K562 (cell line): ENCODE data around the gene KATNAL1. TPM values are rescaled to one million over a fixed set of nuclear protein-coding genes. Genes with fewer than 3 reads are reported as not detected.

Experiments
- E2F1 ChIP-seq: sonication (generic); formaldehyde crosslinking; IDR thresholded peaks from 2 replicates; pipeline ENCODE4 v1.8.1; 2023; ENCODE audit warnings: mild to moderate bottlenecking, missing genetic modification reagents, moderate library complexity
- NFRKB ChIP-seq: fragments of 450-650 bp; IDR thresholded peaks from 2 replicates; pipeline ENCODE4 v1.6.1; 2016; ENCODE audit warnings: low read depth
- PHB ChIP-seq: fragments of 250-450 bp; sonication (Bioruptor Pico); IDR thresholded peaks from 2 replicates; pipeline ENCODE4 v1.5.0; 2021
- SETDB1 ChIP-seq: IDR thresholded peaks from one replicate; pipeline ENCODE4 v1.6.1; 2012; ENCODE audit warnings: low read length, control low read depth, inconsistent platforms
- ZNF696 ChIP-seq: fragments of 250-450 bp; sonication (Bioruptor Pico); conservative IDR thresholded peaks from 2 replicates; pipeline ENCODE4 v1.4.0; 2020; ENCODE audit warnings: mild to moderate bottlenecking, moderate library complexity
- polyA plus RNA-seq, 8 experiments: library from polyadenylated mRNA; depleted of rRNA in 4 of 8; stranded (reverse) in 5 of 8; unstranded in 3 of 8; fragments of >200 nt; fragmentation: Nextera tagmentation in 2 of 8; fragmentation: Illumina TruSeq in 1 of 8; extraction: Ambion mirVana in 2 of 8; extraction: Trizol in 1 of 8; gene quantifications; 2 replicates each; pipeline versions ENCODE4 v1.2.1 to v1.2.3, GENCODE V29; 2011 to 2014; ENCODE audit warnings: inconsistent platforms in 1 of 8, missing spikeins in 1 of 8
- total RNA-seq, 7 experiments: library from RNA; depleted of rRNA in 6 of 7; stranded (reverse); fragments of >200 nt in 6 of 7; fragmentation: Illumina TruSeq in 2 of 7; extraction: Trizol in 2 of 7; gene quantifications; 2 replicates each; pipeline versions ENCODE4 v1.2.1 to v1.2.3, GENCODE V29; 2011 to 2021; ENCODE audit warnings: low replicate concordance in 1 of 7
- TF ChIP-seq, protein P1 (sequence below): fragments of 450-650 bp; IDR thresholded peaks from 2 replicates; pipeline ENCODE4 v1.6.1; 2018; ENCODE audit not compliant: partially characterized antibody

The KATNAL1 gene
- total and polyA plus RNA-seq, 9 of the 15 experiments (the other 6 are each of a cell fraction or from before 2014, with no cell fraction given) = 2.5 to 8.2 (median 5.5) TPM

- TF ChIP-seq E2F1 (CRISPR knock-in tag) (no peak), ZNF696 (no peak), SETDB1 (no peak), PHB (CRISPR knock-in tag) (no peak), NFRKB (no peak)
- TF ChIP-seq, protein P1, sequence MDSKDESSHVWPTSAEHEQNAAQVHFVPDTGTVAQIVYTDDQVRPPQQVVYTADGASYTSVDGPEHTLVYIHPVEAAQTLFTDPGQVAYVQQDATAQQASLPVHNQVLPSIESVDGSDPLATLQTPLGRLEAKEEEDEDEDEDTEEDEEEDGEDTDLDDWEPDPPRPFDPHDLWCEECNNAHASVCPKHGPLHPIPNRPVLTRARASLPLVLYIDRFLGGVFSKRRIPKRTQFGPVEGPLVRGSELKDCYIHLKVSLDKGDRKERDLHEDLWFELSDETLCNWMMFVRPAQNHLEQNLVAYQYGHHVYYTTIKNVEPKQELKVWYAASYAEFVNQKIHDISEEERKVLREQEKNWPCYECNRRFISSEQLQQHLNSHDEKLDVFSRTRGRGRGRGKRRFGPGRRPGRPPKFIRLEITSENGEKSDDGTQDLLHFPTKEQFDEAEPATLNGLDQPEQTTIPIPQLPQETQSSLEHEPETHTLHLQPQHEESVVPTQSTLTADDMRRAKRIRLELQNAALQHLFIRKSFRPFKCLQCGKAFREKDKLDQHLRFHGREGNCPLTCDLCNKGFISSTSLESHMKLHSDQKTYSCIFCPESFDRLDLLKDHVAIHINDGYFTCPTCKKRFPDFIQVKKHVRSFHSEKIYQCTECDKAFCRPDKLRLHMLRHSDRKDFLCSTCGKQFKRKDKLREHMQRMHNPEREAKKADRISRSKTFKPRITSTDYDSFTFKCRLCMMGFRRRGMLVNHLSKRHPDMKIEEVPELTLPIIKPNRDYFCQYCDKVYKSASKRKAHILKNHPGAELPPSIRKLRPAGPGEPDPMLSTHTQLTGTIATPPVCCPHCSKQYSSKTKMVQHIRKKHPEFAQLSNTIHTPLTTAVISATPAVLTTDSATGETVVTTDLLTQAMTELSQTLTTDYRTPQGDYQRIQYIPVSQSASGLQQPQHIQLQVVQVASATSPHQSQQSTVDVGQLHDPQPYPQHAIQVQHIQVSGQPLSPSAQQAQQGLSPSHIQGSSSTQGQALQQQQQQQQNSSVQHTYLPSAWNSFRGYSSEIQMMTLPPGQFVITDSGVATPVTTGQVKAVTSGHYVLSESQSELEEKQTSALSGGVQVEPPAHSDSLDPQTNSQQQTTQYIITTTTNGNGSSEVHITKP = peak; percentile 39
Measured at GRCh38 chr13:30306762-30307193, 573 bp downstream of the KATNAL1 start (continued).
